ENCODE results near the gene PTGER2.

PTGER2 gene

GRCh38 chr14:52342849-52343596 is 28.9 kb downstream of the PTGER2 start:
- no peak for DNase-seq

- DNase-seq, result no peak
Observed at GRCh38 chr14:52346778-52347177, 32.7 kb downstream of the PTGER2 start.

GRCh38 chr14:52348279-52348678 is 34.2 kb downstream of the PTGER2 start:
- DNase-seq, result no peak

- DNase-seq, result no peak
Observed at GRCh38 chr14:52348776-52349175, 34.7 kb downstream of the PTGER2 start.

GRCh38 chr14:52349731-52350130 is 35.6 kb downstream of the PTGER2 start:
- DNase-seq, result no peak

- no peak for DNase-seq
Observed at GRCh38 chr14:52350445-52350844, 36.3 kb downstream of the PTGER2 start.

GRCh38 chr14:52351233-52352060 is 37.3 kb downstream of the PTGER2 start:
- DNase-seq, result no peak

GRCh38 chr14:52352061-52352491 is 38.0 kb downstream of the PTGER2 start:
- DNase-seq, result no peak

GRCh38 chr14:52352569-52352968 is 38.5 kb downstream of the PTGER2 start:
- DNase-seq, result no peak

GRCh38 chr14:52354242-52354641 is 40.1 kb downstream of the PTGER2 start:
- DNase-seq, result no peak

- DNase-seq, result no peak
Observed at GRCh38 chr14:52355016-52355431, 40.9 kb downstream of the PTGER2 start.

GRCh38 chr14:52355526-52355925 is 41.4 kb downstream of the PTGER2 start:
- DNase-seq, result no peak

GRCh38 chr14:52356025-52356424 is 41.9 kb downstream of the PTGER2 start:
- DNase-seq, result no peak

GRCh38 chr14:52360831-52361230 is 46.7 kb downstream of the PTGER2 start:
- DNase-seq, result no peak

GRCh38 chr14:52363041-52363704 is 49.1 kb downstream of the PTGER2 start:
- DNase-seq, result no peak

- DNase-seq, result no peak
Observed at GRCh38 chr14:52363961-52364360, 49.8 kb downstream of the PTGER2 start.

- DNase-seq, result no peak
Observed at GRCh38 chr14:52365071-52365470, 51.0 kb downstream of the PTGER2 start.

- no peak for DNase-seq
Observed at GRCh38 chr14:52366796-52367315, 52.7 kb downstream of the PTGER2 start.

GRCh38 chr14:52369305-52369801 is 55.2 kb downstream of the PTGER2 start:
- no peak for DNase-seq

GRCh38 chr14:52370406-52370935 is 56.4 kb downstream of the PTGER2 start:
- DNase-seq, result no peak

- DNase-seq, result no peak
Observed at GRCh38 chr14:52377940-52378339, 63.8 kb downstream of the PTGER2 start.
